GM21723 (cell line): ENCODE measurements around the gene PNPT1.
"Not testable (repeated sequence)": the region's sequence is repeated elsewhere in the genome, so short reads cannot be mapped to it uniquely, and the experiment has no call there.

Experiments used
- ATAC-seq: cut with Tn5 transposase; IDR thresholded peaks from one replicate; pipeline ENCODE4 v1.9.1; 2021; ENCODE audit warnings: mild to moderate bottlenecking, moderate library complexity; ENCODE audit not compliant: unreplicated experiment

The PNPT1 gene

GRCh38 chr2:55601849-55602248, 91.8 kb downstream of the PNPT1 start:
- no peak for ATAC-seq

- ATAC-seq = no peak
Observed at GRCh38 chr2:55598056-55598795, 95.4 kb downstream of the PNPT1 start.

GRCh38 chr2:55596795-55597194, 96.8 kb downstream of the PNPT1 start:
- ATAC-seq = not testable (repeated sequence)

- no peak for ATAC-seq
Observed at GRCh38 chr2:55595536-55595935, 98.1 kb downstream of the PNPT1 start.

GRCh38 chr2:55592130-55592529, 101.5 kb downstream of the PNPT1 start:
- ATAC-seq = no peak

GRCh38 chr2:55590810-55591440, 102.7 kb downstream of the PNPT1 start:
- peak; percentile 73 for ATAC-seq

GRCh38 chr2:55585451-55586080, 108.1 kb downstream of the PNPT1 start:
- ATAC-seq = no peak
